Amniotic stem cell (primary cell): ENCODE results near the gene GAPDHS.

ENCODE experiments used
- DNase-seq: peaks from one replicate; lab custom pipeline; 2025; lab: John Stamatoyannopoulos, UW

GAPDHS gene

GRCh38 chr19:35533201-35533821 is at the start of gene GAPDHS:
Gene GAPDHS, plus strand, starts transcription at chr19:35533456. Its CDS starts 72 bp downstream, at chr19:35533528.
- DNase-seq = no peak

- no peak for DNase-seq
These were observed 48.8 kb upstream of the GAPDHS start for GRCh38 chr19:35484252-35485036.

- no peak for DNase-seq
These were observed 47.0 kb upstream of the GAPDHS start for GRCh38 chr19:35486268-35486708.

GRCh38 chr19:35487656-35488182 is 45.5 kb upstream of the GAPDHS start:
- DNase-seq = no peak

GRCh38 chr19:35488677-35489076 is 44.6 kb upstream of the GAPDHS start:
- no peak for DNase-seq

GRCh38 chr19:35490364-35490763 is 42.9 kb upstream of the GAPDHS start, which contains the start of gene KRTDAP:
Gene KRTDAP, minus strand, starts transcription at chr19:35490464. Its CDS starts 22 bp downstream, at chr19:35490442.
- no peak for DNase-seq

GRCh38 chr19:35491836-35492360 is 41.4 kb upstream of the GAPDHS start:
- no peak for DNase-seq

- DNase-seq = no peak
These were observed 39.3 kb upstream of the GAPDHS start for GRCh38 chr19:35493971-35494370.

GRCh38 chr19:35495107-35496064 is 37.9 kb upstream of the GAPDHS start:
- peak; percentile 19 for DNase-seq

- no peak for DNase-seq
These were observed 35.9 kb upstream of the GAPDHS start for GRCh38 chr19:35497406-35497805.

- no peak for DNase-seq
These were observed 35.0 kb upstream of the GAPDHS start for GRCh38 chr19:35498220-35498619.

GRCh38 chr19:35498984-35499527 is 34.2 kb upstream of the GAPDHS start:
- no peak for DNase-seq

GRCh38 chr19:35500611-35501010 is 32.6 kb upstream of the GAPDHS start:
- DNase-seq = no peak

- no peak for DNase-seq
These were observed 31.6 kb upstream of the GAPDHS start for GRCh38 chr19:35501684-35502083.

- no peak for DNase-seq
These were observed 30.5 kb upstream of the GAPDHS start for GRCh38 chr19:35502751-35503150.

- no peak for DNase-seq
These were observed 27.2 kb upstream of the GAPDHS start for GRCh38 chr19:35506011-35506410.

GRCh38 chr19:35507561-35507960 is 25.7 kb upstream of the GAPDHS start:
- DNase-seq = no peak

- no peak for DNase-seq
These were observed 25.1 kb upstream of the GAPDHS start for GRCh38 chr19:35508129-35508528.

- DNase-seq = no peak
These were observed 24.1 kb upstream of the GAPDHS start for GRCh38 chr19:35509018-35509652.

- DNase-seq = no peak
These were observed 23.2 kb upstream of the GAPDHS start for GRCh38 chr19:35509861-35510625.
